Right ventricle myocardium inferior (tissue), 1 donor: ENCODE measurements around the gene RNF135. TPM values are rescaled to one million over a fixed set of nuclear protein-coding genes. Genes with fewer than 3 reads are reported as not detected.
"Not testable (repeated sequence)": the region's sequence is repeated elsewhere in the genome, so short reads cannot be mapped to it uniquely, and the experiment has no call there.

Experiments
- ATAC-seq: fragments of 200-7000 bp; cut with Tn5 transposase; one replicate; pipeline ENCODE4 v1.9.1; 2020; ENCODE audit warnings: mild to moderate bottlenecking, moderate library complexity
- DNase-seq: peaks from one replicate; pipeline ENCODE4 v3.0.0; 2021; ENCODE audit errors: missing footprints
- intact Hi-C: fragments of 100-400 bp; cut with DNase I; formaldehyde crosslinking; loops from one replicate; pipeline ENCODE4 v1.11.0; 2022
- total RNA-seq: library from RNA; stranded (reverse); fragmentation: NEBNext Ultra II Directional; extraction: Animal tissue kit (Norgen Biotek cat#: 25700); gene quantifications from one replicate; pipeline ENCODE4 v1.2.1, GENCODE V29; 2021
- donor health status: DM: no; HTN: yes; CAD: no; lungs with severe emphysema.

Gene RNF135
- total RNA-seq, 1 donor from 2014 or later, result 5.7 TPM

GRCh38 chr17:31035611-31036010 is 64.8 kb downstream of the RNF135 start:
- ATAC-seq, DNase-seq, intact Hi-C loops: not testable (repeated sequence)

- DNase-seq, intact Hi-C loops: not testable (repeated sequence)
These were observed 70.0 kb downstream of the RNF135 start for GRCh38 chr17:31040837-31041236.

GRCh38 chr17:31042378-31042777 is 71.5 kb downstream of the RNF135 start:
- intact Hi-C loops, ATAC-seq: not testable (repeated sequence)

More at GRCh38 chr17:31040837-31041236, 70.0 kb downstream of the RNF135 start:
- not testable (repeated sequence) for ATAC-seq

GRCh38 chr17:31046856-31047425 is 76.1 kb downstream of the RNF135 start:
- DNase-seq, intact Hi-C loops, ATAC-seq: not testable (repeated sequence)

More at GRCh38 chr17:31042378-31042777, 71.5 kb downstream of the RNF135 start:
- not testable (repeated sequence) for DNase-seq

- ATAC-seq (no peak), DNase-seq (no peak)
- intact Hi-C loops, result no loop called here
These were observed 77.3 kb downstream of the RNF135 start for GRCh38 chr17:31048142-31048541.

- ATAC-seq (no peak), DNase-seq (no peak)
These were observed 77.9 kb downstream of the RNF135 start for GRCh38 chr17:31048780-31049179.

More at GRCh38 chr17:31048780-31049179, 77.9 kb downstream of the RNF135 start:
- intact Hi-C loops, result no loop called here

Other genes starting within 250 kb of the RNF135 start
- 6.4 TPM for gene CRLF3, start 146.3 kb upstream of the RNF135 start, total RNA-seq
- 0.65 TPM for gene ATAD5, start 139.1 kb upstream of the RNF135 start, total RNA-seq
- gene TEFM, start 64.8 kb upstream of the RNF135 start, total RNA-seq, result 15.6 TPM
- gene ADAP2, start 49.1 kb upstream of the RNF135 start, total RNA-seq, result 8.6 TPM
- 37.1 TPM for gene NF1, start 123.9 kb downstream of the RNF135 start, total RNA-seq